K562 (cell line): ENCODE measurements around the gene TRIM32. TPM values are rescaled to one million over a fixed set of nuclear protein-coding genes. Genes with fewer than 3 reads are reported as not detected.

Experiments
- ATAC-seq: fragments of 200-7000 bp; cut with Tn5 transposase; 3 replicates; pipeline ENCODE4 v1.9.1; 2020; ENCODE audit warnings: moderate library complexity
- BruUV-seq: library from RNA; stranded (reverse); fragments of 400-500 nt; replicated peaks from 2 replicates; lab custom pipeline; 2021; lab: Mats Ljungman, UMichigan
- CTCF ChIA-PET: fragments of 300-600 bp; formaldehyde crosslinking; extraction: SDS; loops from one replicate; lab custom pipeline; 2021; ENCODE audit warnings: low intra/inter-chr PET ratio; lab: Yijun Ruan, JAX
- POLR2A ChIA-PET: fragments of 300-600, 350-650 bp; sonication (Branson Sonifier 250); formaldehyde crosslinking; extraction: SDS; loops from one replicate; lab custom pipeline; 2021; ENCODE audit warnings: antibody characterized with exemption, inconsistent platforms; lab: Yijun Ruan, JAX
- DNase-seq, 4 experiments: peaks; one replicate each; pipeline versions ENCODE4 v3.0.0 to v3.0.0-alpha.2; 2011 to 2018; ENCODE audit warnings: low spot score in 3 of 4, mixed read lengths in 3 of 4; ENCODE audit errors: extremely low read depth in 1 of 4
- FAIRE-seq: peaks from 2 replicates; lab custom pipeline; 2011; peaks lifted over from hg19 to GRCh38; lab: Jason Lieb, UNC
- H2AFZ ChIP-seq: 2 replicates; pipeline ENCODE4 v1.6.0; 2011; ENCODE audit warnings: low read depth, low read length, control low read depth, inconsistent platforms
- H3K27ac ChIP-seq: fragments of 200-600 bp; 3 replicates; pipeline ENCODE4 v1.8.0; 2011; ENCODE audit warnings: low read depth, mild to moderate bottlenecking, control low read depth, inconsistent platforms, low read length, moderate library complexity, mixed read lengths; ENCODE audit errors: extremely low read depth
- H3K27me3 ChIP-seq, 2 experiments: fragments of 300-600 bp in 1 of 2; 2 replicates in 1 of 2; 3 replicates in 1 of 2; pipeline versions ENCODE4 v1.6.0 to v1.8.0; 2011; ENCODE audit warnings: inconsistent platforms in 2 of 2, low read length in 2 of 2, mild to moderate bottlenecking in 1 of 2, mixed read lengths in 1 of 2, moderate library complexity in 1 of 2; ENCODE audit not compliant: control insufficient read depth in 2 of 2, insufficient read depth in 2 of 2
- H3K36me3 ChIP-seq: fragments of 300-600 bp; 3 replicates; pipeline ENCODE4 v1.8.0; 2011; ENCODE audit warnings: mild to moderate bottlenecking, low read length, inconsistent platforms; ENCODE audit not compliant: control insufficient read depth, insufficient read depth
- H3K4me1 ChIP-seq, 2 experiments: fragments of 200-600 bp in 1 of 2; replicated peaks in 1 of 2; 2 replicates in 1 of 2; 3 replicates in 1 of 2; pipeline versions ENCODE4 v1.5.1 to v1.8.0; 2011; ENCODE audit warnings: inconsistent platforms in 2 of 2, low read length in 2 of 2, mild to moderate bottlenecking in 1 of 2, mixed read lengths in 1 of 2, moderate library complexity in 1 of 2; ENCODE audit not compliant: control insufficient read depth in 2 of 2, insufficient read depth in 2 of 2
- H3K4me2 ChIP-seq: 2 replicates; pipeline ENCODE4 v1.6.1; 2011; ENCODE audit warnings: low read length, control low read depth, inconsistent platforms, mixed read lengths; ENCODE audit not compliant: insufficient read depth
- H3K4me3 ChIP-seq: fragments of 200-600 bp; sonication (generic), shearing (Covaris generic); 2 replicates; pipeline ENCODE4 v1.5.1; 2016; ENCODE audit warnings: control low read depth, inconsistent platforms
- H3K79me2 ChIP-seq: fragments of 200-600 bp; 3 replicates; pipeline ENCODE4 v1.8.0; 2011; ENCODE audit warnings: low read length, inconsistent platforms; ENCODE audit not compliant: control insufficient read depth, insufficient read depth
- H3K9ac ChIP-seq, 2 experiments: 2 replicates each; pipeline versions ENCODE4 v1.6.0 to v1.6.1; 2011; ENCODE audit warnings: low read depth in 2 of 2, low read length in 2 of 2, control low read depth in 1 of 2, inconsistent platforms in 1 of 2, mild to moderate bottlenecking in 1 of 2, mixed read lengths in 1 of 2; ENCODE audit not compliant: insufficient read depth in 1 of 2
- H3K9me1 ChIP-seq: one replicate; pipeline ENCODE4 v1.6.0; 2011; ENCODE audit warnings: inconsistent platforms, mild to moderate bottlenecking, low read length, moderate library complexity; ENCODE audit not compliant: control insufficient read depth, insufficient read depth
- H3K9me3 ChIP-seq: replicated peaks from 2 replicates; pipeline ENCODE4 v1.5.1; 2011; ENCODE audit warnings: low read depth, low read length, inconsistent platforms; ENCODE audit not compliant: control insufficient read depth, insufficient read depth
- H4K20me1 ChIP-seq: replicated peaks from 2 replicates; pipeline ENCODE4 v1.6.1; 2011; ENCODE audit warnings: low read length, inconsistent platforms, mixed read lengths; ENCODE audit not compliant: control insufficient read depth, insufficient read depth
- BDP1 ChIP-seq: IDR thresholded peaks from 3 replicates; pipeline ENCODE4 v1.6.1; 2011; ENCODE audit not compliant: insufficient read length, insufficient read depth
- BHLHE40 ChIP-seq: IDR thresholded peaks from 2 replicates; pipeline ENCODE4 v1.6.1; 2011; ENCODE audit warnings: low read length, improper control_type of control experiment
- CBX1 ChIP-seq: sonication (generic); IDR thresholded peaks from 2 replicates; pipeline ENCODE4 v1.6.1; 2016; ENCODE audit warnings: antibody characterized with exemption, low read depth, mild to moderate bottlenecking
- E2F4 ChIP-seq: sonication (generic); formaldehyde crosslinking; IDR thresholded peaks from 2 replicates; pipeline ENCODE4 v1.8.0; 2022; ENCODE audit warnings: mild to moderate bottlenecking, low read depth, missing genetic modification reagents
- KLF16 ChIP-seq: IDR thresholded peaks from 2 replicates; pipeline ENCODE4 v1.6.1; 2016; ENCODE audit warnings: antibody characterized with exemption
- MED1 ChIP-seq: sonication (generic); formaldehyde crosslinking; IDR thresholded peaks from 2 replicates; pipeline ENCODE4 v1.8.1; 2023; ENCODE audit warnings: missing genetic modification reagents, borderline replicate concordance
- MXD1 ChIP-seq: fragments of 250-450 bp; sonication (Bioruptor Pico); IDR thresholded peaks from 2 replicates; pipeline ENCODE4 v1.8.0; 2021; ENCODE audit warnings: borderline replicate concordance, mild to moderate bottlenecking, moderate library complexity; ENCODE audit not compliant: poor library complexity, severe bottlenecking
- MYBL2 ChIP-seq, 2 experiments: fragments of 450-650 bp in 1 of 2; sonication (generic) in 1 of 2; formaldehyde crosslinking in 1 of 2; IDR thresholded peaks; 2 replicates each; pipeline versions ENCODE4 v1.6.1 to v1.8.1; 2017 to 2022; ENCODE audit warnings: borderline replicate concordance in 1 of 2, inconsistent platforms in 1 of 2, low read depth in 1 of 2, mild to moderate bottlenecking in 1 of 2, missing genetic modification reagents in 1 of 2, moderate library complexity in 1 of 2
- NELFE ChIP-seq: IDR thresholded peaks from 2 replicates; pipeline ENCODE4 v1.6.1; 2011; ENCODE audit warnings: mild to moderate bottlenecking; ENCODE audit not compliant: insufficient read depth, insufficient read length
- NEUROD1 ChIP-seq: fragments of 150-350 bp; IDR thresholded peaks from 2 replicates; pipeline ENCODE4 v1.6.1; 2014; ENCODE audit warnings: borderline replicate concordance, low read length, low read depth; ENCODE audit not compliant: partially characterized antibody
- NR4A1 ChIP-seq, 2 experiments: fragments of 250-450 bp in 1 of 2; fragments of 450-650 bp in 1 of 2; sonication (Bioruptor Pico) in 1 of 2; IDR thresholded peaks; 2 replicates each; pipeline versions ENCODE4 v1.4.0 to v1.6.1; 2016 to 2020; ENCODE audit warnings: mild to moderate bottlenecking in 2 of 2, missing compliant biosample characterization in 1 of 2, missing genetic modification characterization in 1 of 2, moderate library complexity in 1 of 2
- RNF219 ChIP-seq: fragments of 250-450 bp; sonication (Bioruptor Pico); IDR thresholded peaks from 2 replicates; pipeline ENCODE4 v1.5.0; 2022; ENCODE audit warnings: mild to moderate bottlenecking
- SMC3 ChIP-seq: conservative IDR thresholded peaks from 2 replicates; pipeline ENCODE4 v1.6.1; 2011; ENCODE audit warnings: low read depth, low read length, improper control_type of control experiment; ENCODE audit not compliant: insufficient read depth
- SNIP1 ChIP-seq: fragments of 450-650 bp; IDR thresholded peaks from 2 replicates; pipeline ENCODE4 v1.7.1; 2017; ENCODE audit warnings: low read depth, mild to moderate bottlenecking
- SP1 ChIP-seq: sonication (generic); formaldehyde crosslinking; IDR thresholded peaks from 2 replicates; pipeline ENCODE4 v1.8.1; 2022; ENCODE audit warnings: mild to moderate bottlenecking, missing genetic modification reagents
- TBP ChIP-seq: optimal IDR thresholded peaks from 2 replicates; pipeline ENCODE3; 2011; ENCODE audit warnings: low read depth, low read length, improper control_type of control experiment
- ZNF217 ChIP-seq: sonication (generic); formaldehyde crosslinking; IDR thresholded peaks from 2 replicates; pipeline ENCODE4 v1.8.0; 2022; ENCODE audit warnings: mild to moderate bottlenecking, missing genetic modification reagents
- ZNF511 ChIP-seq: sonication (generic); formaldehyde crosslinking; IDR thresholded peaks from 2 replicates; pipeline ENCODE4 v1.8.0; 2022; ENCODE audit warnings: mild to moderate bottlenecking, missing genetic modification reagents
- ZNF76 ChIP-seq: fragments of 250-450 bp; sonication (Bioruptor Pico); IDR thresholded peaks from 2 replicates; pipeline ENCODE4 v1.4.0; 2020; ENCODE audit warnings: mild to moderate bottlenecking, moderate library complexity, borderline replicate concordance
- WGBS: fragments of 100-300 bp; shearing (Covaris generic); methylation state at CpG from one replicate; pipeline ENCODE4 v1.1.6; 2016; ENCODE audit warnings: low coverage, mixed read lengths; ENCODE audit not compliant: insufficient coverage; ENCODE audit errors: missing lambda C conversion rate; 5-methylcytosine and 5-hydroxymethylcytosine counted together
- in situ Hi-C: fragments of 300-500 bp; cut with MboI; formaldehyde crosslinking; loops from 4 replicates; pipeline ENCODE4 v1.15.0; 2018; ENCODE audit warnings: inconsistent platforms, mixed read lengths
- intact Hi-C: fragments of 100-400 bp; cut with micrococcal nuclease; formaldehyde crosslinking; loops from 2 replicates; pipeline ENCODE4 v1.14.2; 2022
- polyA plus RNA-seq, 8 experiments: library from polyadenylated mRNA; depleted of rRNA in 4 of 8; stranded (reverse) in 5 of 8; unstranded in 3 of 8; fragments of >200 nt; fragmentation: Nextera tagmentation in 2 of 8; fragmentation: Illumina TruSeq in 1 of 8; extraction: Ambion mirVana in 2 of 8; extraction: Trizol in 1 of 8; gene quantifications; 2 replicates each; pipeline versions ENCODE4 v1.2.1 to v1.2.3, GENCODE V29; 2011 to 2014; ENCODE audit warnings: inconsistent platforms in 1 of 8, missing spikeins in 1 of 8
- total RNA-seq, 7 experiments: library from RNA; depleted of rRNA in 6 of 7; stranded (reverse); fragments of >200 nt in 6 of 7; fragmentation: Illumina TruSeq in 2 of 7; extraction: Trizol in 2 of 7; gene quantifications; 2 replicates each; pipeline versions ENCODE4 v1.2.1 to v1.2.3, GENCODE V29; 2011 to 2021; ENCODE audit warnings: low replicate concordance in 1 of 7

The TRIM32 gene
- total and polyA plus RNA-seq, 9 of the 15 experiments (the other 6 are each of a cell fraction or from before 2014, with no cell fraction given), result 3.5 to 9.4 (median 5.9) TPM

- intact Hi-C loops, result no loop called here
- ATAC-seq (no peak), FAIRE-seq (no peak), DNase-seq (no peak)
- Histone ChIP-seq H4K20me1 (no peaks in the 10 kb centered on the region), H3K9ac (no peak overlapping the region), H3K27me3 (no peaks in the 10 kb centered on the region), H3K9me1 (no peaks in the 10 kb centered on the region), H3K4me3 (no peak overlapping the region), H3K27ac (no peak overlapping the region), H3K4me2 (no peak overlapping the region), H3K79me2 (no peaks in the 10 kb centered on the region), H2AFZ (no peak overlapping the region), H3K36me3 (no peaks in the 10 kb centered on the region), H3K4me1 (no peaks in the 10 kb centered on the region), H3K9me3 (no peaks in the 10 kb centered on the region)
- in situ Hi-C loops, result no loop called here
- WGBS, result 0% methylated on average over 5 of the region's 5 CpGs
- no TSS peak for BruUV-seq
- ChIA-PET CTCF (no interaction called here), POLR2A (interaction anchor here (0.7 to 1.1 kb wide), 2 partner anchors 11 to 55 kb away, joined by 3 read pairs; no protein-coding TSS in a partner anchor)
- no peak for TF ChIP-seq BDP1
- TF ChIP-seq SP1, result no peak
- no peak for TF ChIP-seq NR4A1 (CRISPR knock-in tag; IDR thresholded peaks at IDR 0.05)
- no peak for TF ChIP-seq NR4A1 (tag; IDR thresholded peaks at IDR 0.05)
- TF ChIP-seq RNF219 (CRISPR knock-in tag), result no peak
- TF ChIP-seq SNIP1, result no peak
- TF ChIP-seq ZNF76 (CRISPR knock-in tag), result no peak
- no peak for TF ChIP-seq TBP
- no peak for TF ChIP-seq ZNF511 (CRISPR knock-in tag)
- no peak for TF ChIP-seq SMC3
- no peak for TF ChIP-seq E2F4 (CRISPR knock-in tag)
- no peak for TF ChIP-seq MYBL2 (IDR thresholded peaks at IDR 0.05; ENCODE audit: low read depth)
- no peak for TF ChIP-seq MYBL2 (CRISPR knock-in tag; IDR thresholded peaks at IDR 0.05; ENCODE audit: borderline replicate concordance)
- no peak for TF ChIP-seq NELFE
- no peak for TF ChIP-seq CBX1
- TF ChIP-seq MED1 (CRISPR knock-in tag), result no peak
- TF ChIP-seq KLF16, result no peak
- no peak for TF ChIP-seq BHLHE40
- no peak for TF ChIP-seq NEUROD1
- TF ChIP-seq ZNF217 (CRISPR knock-in tag), result no peak
- TF ChIP-seq MXD1 (CRISPR knock-in tag), result no peak
These were observed 30.6 kb upstream of the TRIM32 start for GRCh38 chr9:116656501-116656971.
